ENCODE measurements around the gene CTDSPL2.
A peak's percentile ranks its signal among the peaks of the same experiment; 100 is the strongest.
"Not testable (repeated sequence)": the region's sequence is repeated elsewhere in the genome, so short reads cannot be mapped to it uniquely, and the experiment has no call there.

The CTDSPL2 gene

DNA sequence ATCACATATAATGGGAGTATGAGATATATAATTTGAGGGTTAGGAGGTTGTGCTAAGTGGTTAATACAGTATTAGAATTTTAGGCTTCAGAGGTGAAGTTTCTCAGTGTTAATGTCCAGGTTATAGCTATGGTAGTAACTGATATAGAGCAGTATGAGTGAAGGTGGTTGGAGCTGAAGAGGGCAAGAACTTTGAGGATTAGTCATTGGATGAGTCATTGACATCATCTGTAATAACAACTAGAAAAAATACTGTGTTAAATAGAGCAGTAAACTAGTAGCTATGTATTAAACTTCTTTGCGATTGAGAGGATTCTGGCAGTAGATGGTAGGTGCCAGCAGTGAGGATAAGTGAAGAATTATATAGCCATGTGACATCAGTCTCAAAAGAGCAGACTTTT is 62.0 kb downstream of the CTDSPL2 start:
- no peak for DNase-seq

DNA sequence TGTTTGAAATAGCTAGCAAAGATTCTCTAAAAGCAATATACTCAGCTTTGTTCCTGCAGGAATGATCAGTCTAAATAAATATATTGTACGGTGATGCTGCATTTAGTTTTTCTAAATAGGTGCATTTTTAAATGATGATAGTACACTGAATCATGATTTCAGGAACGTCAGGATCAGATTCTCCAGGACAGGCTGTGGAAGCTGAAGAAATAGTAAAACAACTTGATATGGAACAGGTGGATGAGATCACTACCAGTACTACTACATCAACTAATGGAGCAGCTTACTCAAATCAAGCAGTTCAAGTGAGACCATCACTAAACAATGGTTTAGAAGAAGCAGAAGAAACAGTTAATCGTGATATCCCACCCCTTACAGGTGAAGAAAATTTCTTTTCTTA is 63.2 kb downstream of the CTDSPL2 start:
- no peak for DNase-seq

- DNase-seq: no peak
These were observed 64.6 kb downstream of the CTDSPL2 start for GRCh38 chr15:44492040-44492439.

DNA sequence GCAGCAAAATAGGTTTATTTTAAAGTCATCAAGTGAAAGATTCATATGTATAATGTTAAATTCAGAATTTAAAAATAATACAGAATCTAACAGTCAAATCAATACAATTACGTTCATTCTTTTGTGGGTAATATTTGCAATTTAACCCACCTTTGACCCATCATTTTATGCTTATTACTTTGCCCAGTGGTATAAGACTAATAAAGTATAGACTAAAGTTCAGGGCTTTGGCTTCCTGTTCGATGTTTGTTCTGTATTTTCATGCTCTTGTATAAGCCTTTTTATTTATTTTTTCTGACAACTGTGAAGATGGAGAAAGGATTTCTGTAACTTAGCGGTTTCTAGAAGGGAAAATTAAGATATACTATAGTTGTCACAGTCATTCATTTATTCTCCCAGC is 65.2 kb downstream of the CTDSPL2 start:
- DNase-seq: no peak

- no peak for DNase-seq
These were observed 68.1 kb downstream of the CTDSPL2 start for GRCh38 chr15:44495562-44495961.

DNA sequence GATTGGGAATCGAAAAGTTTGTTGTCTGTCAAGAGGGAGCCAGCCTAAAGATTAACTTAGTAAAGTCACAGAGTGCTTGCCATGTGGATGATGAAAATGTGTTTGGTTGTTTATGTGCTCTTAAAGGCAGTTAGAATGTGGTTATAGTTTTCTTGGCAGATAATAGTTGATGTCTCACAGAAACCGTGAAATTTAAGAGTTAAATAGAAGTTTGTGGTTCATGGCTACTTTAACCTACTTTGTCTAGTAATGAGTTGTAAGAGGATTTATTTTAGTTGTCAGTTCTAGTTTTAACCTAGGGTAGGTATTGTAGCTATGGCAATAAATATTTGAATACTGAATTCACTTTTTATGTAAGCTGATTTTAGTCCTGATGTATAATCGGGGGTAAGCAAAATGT is 73.1 kb downstream of the CTDSPL2 start:
- no peak for DNase-seq

GRCh38 chr15:44501768-44502366 is 74.4 kb downstream of the CTDSPL2 start:
- no peak for DNase-seq

GRCh38 chr15:44516436-44516835 is 89.0 kb downstream of the CTDSPL2 start:
- DNase-seq: no peak

DNA sequence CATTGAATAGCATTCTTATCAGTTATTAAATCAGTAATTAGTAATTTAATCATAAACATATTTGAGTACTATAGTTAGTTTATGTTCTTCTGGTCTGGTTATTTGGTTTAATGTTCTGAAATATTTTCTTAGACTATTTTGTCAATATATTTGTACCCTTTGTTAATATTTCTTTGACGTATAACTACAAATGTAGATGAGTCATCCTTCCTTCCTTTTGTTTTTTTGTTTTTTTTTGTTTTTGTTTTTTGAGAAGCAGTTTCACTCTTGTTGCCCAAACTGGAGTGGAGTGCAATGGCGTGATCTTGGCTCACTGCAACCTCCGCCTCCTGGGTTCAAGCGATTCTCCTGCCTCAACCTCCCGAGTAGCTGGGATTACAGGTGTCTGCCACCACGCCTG is 92.1 kb downstream of the CTDSPL2 start:
- DNase-seq: no peak

DNA sequence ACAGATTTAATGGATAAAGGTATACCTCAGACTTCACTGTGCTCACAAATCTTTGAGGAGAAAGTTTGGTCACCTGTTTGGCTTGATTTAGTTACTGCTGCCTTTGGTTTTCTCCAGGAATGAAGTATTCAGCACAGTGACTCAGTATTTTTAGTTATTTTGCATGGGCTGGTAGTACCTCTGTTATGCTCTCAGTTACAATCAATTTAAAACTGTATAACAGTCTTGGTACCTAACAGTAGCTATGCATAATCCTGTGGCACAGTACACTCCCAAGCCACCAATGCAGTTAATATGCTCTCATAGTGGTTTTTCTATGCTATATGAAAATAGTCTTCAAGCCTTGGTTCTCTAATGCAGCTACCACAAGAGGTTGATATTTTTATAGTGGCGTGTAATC is 97.6 kb downstream of the CTDSPL2 start:
- no peak for DNase-seq

GRCh38 chr15:44527241-44527640 is 99.8 kb downstream of the CTDSPL2 start:
- DNase-seq: no peak

GRCh38 chr15:44529864-44530604 is 102.6 kb downstream of the CTDSPL2 start:
- peak; percentile 19 for DNase-seq

- peak; percentile 14 for DNase-seq
These were observed 103.2 kb downstream of the CTDSPL2 start for GRCh38 chr15:44530653-44531052.

DNA sequence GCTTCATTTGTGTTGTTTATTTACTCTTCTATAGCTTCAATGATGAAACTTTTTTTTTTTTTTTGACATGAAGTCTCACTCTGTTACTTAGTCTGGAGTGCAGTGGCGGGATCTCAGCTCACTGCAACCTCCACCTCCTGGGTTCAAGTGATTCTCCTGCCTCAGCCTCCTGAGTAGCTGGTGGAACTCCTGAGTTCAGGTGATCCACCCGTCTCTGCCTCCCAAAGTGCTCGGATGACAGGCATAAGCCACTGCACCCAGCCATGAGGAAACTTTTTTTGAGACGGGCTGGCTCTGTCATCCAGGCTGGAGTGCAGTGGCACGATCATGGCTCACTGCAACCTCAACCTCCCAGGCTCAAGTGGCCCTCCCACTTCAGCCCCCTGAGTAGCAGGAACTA is 104.8 kb downstream of the CTDSPL2 start:
- DNase-seq: not testable (repeated sequence)

GRCh38 chr15:44532689-44533088 is 105.3 kb downstream of the CTDSPL2 start:
- peak; percentile 10 for DNase-seq

DNA sequence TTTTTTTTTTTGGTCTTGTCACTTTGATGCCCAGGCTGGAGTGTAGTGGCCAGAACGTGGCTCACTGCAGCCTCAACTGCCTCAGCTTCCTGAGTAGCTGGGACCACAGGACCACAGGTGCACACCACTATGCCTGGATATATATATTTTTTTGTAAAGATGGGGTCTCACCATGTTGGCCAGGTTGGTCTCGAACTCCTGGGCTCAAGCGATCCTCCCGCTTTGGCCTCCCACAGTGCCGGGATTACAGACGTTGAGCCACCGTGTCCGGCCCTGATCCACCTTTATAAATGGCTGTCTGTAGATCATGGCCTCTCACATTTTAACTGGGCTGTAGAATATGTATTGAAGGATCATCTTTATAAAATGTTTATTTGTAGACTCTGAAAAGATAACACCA is 107.7 kb downstream of the CTDSPL2 start:
- peak; percentile 15 for DNase-seq

- peak; percentile 53 for DNase-seq
These were observed 108.3 kb downstream of the CTDSPL2 start for GRCh38 chr15:44535523-44536301.

GRCh38 chr15:44536302-44536961 is 109.0 kb downstream of the CTDSPL2 start:
- DNase-seq: no peak

- DNase-seq: peak; percentile 94
These were observed 109.7 kb downstream of the CTDSPL2 start, which contains the start of gene EIF3J for GRCh38 chr15:44536962-44537734. Gene EIF3J (plus strand): TSS chr15:44537147. CDS start chr15:44537195, 48 bp downstream.

DNA sequence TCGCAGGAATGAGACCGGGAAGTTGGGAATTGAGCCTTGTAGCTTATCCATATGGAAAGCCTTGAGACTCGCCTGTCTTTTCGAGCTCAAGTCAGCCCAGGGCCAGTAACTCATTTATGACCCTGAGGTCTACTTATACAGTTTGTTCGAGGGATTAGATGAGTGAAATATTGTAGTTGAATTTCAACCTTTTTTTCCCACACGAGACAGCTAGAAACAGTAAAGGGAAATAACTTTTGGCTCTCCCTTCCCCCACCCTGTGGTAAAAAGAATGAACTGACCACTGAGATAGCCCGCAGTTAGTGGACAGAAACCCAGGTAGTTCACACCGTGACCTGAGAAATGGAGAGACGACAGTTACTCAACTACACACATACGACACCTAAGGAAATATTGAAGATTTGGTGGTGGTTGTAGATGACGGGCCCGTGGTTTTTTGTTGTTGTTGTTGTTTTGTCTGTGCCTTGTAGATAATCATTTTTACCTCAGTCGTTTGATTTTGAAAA is 110.4 kb downstream of the CTDSPL2 start:
- no peak for DNase-seq

GRCh38 chr15:44541282-44541958 is 114.0 kb downstream of the CTDSPL2 start:
- DNase-seq: no peak

DNA sequence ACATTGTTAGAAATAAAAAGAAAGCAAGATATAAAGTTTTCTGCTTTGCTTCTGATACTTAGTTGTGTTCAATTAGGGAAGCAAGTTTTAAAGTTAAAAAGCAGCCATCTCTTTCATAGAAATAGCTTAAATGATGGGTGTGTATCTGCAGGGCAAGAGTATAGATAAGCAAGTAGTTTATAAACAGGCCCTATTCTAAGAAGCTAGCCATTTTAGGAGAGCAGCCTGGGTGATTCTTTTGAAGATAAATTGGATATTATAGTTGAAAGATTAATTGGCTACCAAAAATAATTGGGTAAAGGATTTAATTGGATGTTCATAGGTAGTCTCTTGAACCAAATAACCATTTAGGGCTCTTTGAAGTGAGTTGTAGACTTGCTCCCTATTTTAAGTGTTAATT is 115.2 kb downstream of the CTDSPL2 start:
- no peak for DNase-seq

All from stimulated activated CD8-positive, alpha-beta memory T cell treated with anti-CD3 and anti-CD28 coated beads, Interleukin-4, amount 100 ng/mL, for 48 hours (primary cell).